Mesenchymal stem cell (in vitro differentiated cells and primary cell): ENCODE data around the gene RIMKLA.

Source experiments
- DNase-seq: peaks from one replicate; pipeline ENCODE4 v3.0.0-alpha.2; 2013
- H2AFZ ChIP-seq: one replicate; pipeline ENCODE4 v1.6.1; 2013; ENCODE audit warnings: low read depth, mild to moderate bottlenecking, control low read depth, inconsistent platforms, low read length, moderate library complexity
- H2AK5ac ChIP-seq: 2 replicates; pipeline ENCODE4 v1.6.1; 2013; ENCODE audit warnings: low read length, moderate library complexity, mild to moderate bottlenecking, inconsistent platforms; ENCODE audit not compliant: severe bottlenecking
- H2BK120ac ChIP-seq: one replicate; pipeline ENCODE4 v1.6.1; 2013; ENCODE audit warnings: low read depth, mild to moderate bottlenecking, inconsistent platforms, low read length, moderate library complexity
- H2BK12ac ChIP-seq, 2 experiments: one replicate each; pipeline ENCODE4 v1.6.1; 2013; ENCODE audit warnings: inconsistent platforms in 2 of 2, low read length in 2 of 2, mild to moderate bottlenecking in 2 of 2, moderate library complexity in 2 of 2, control low read depth in 1 of 2
- H2BK15ac ChIP-seq: one replicate; pipeline ENCODE4 v1.6.1; 2013; ENCODE audit warnings: mild to moderate bottlenecking, low read depth, inconsistent platforms; ENCODE audit not compliant: poor library complexity, severe bottlenecking
- H2BK5ac ChIP-seq: 2 replicates; pipeline ENCODE4 v1.6.1; 2013; ENCODE audit warnings: low read depth, mild to moderate bottlenecking, low read length, control low read depth, inconsistent platforms; ENCODE audit not compliant: poor library complexity, severe bottlenecking
- H3K14ac ChIP-seq, 2 experiments: one replicate each; pipeline ENCODE4 v1.6.1; 2013; ENCODE audit warnings: inconsistent platforms in 2 of 2, low read length in 2 of 2, control low read depth in 1 of 2, mild to moderate bottlenecking in 1 of 2, moderate library complexity in 1 of 2
- H3K18ac ChIP-seq, 2 experiments: one replicate each; pipeline ENCODE4 v1.6.1; 2013; ENCODE audit warnings: inconsistent platforms in 2 of 2, low read length in 2 of 2, control low read depth in 1 of 2, low read depth in 1 of 2, mild to moderate bottlenecking in 1 of 2
- H3K23ac ChIP-seq, 2 experiments: one replicate each; pipeline ENCODE4 v1.6.1; 2013; ENCODE audit warnings: inconsistent platforms in 2 of 2, low read length in 2 of 2, mild to moderate bottlenecking in 2 of 2, moderate library complexity in 2 of 2, control low read depth in 1 of 2
- H3K27ac ChIP-seq: 2 replicates; pipeline ENCODE4 v1.5.1; 2013; ENCODE audit warnings: mild to moderate bottlenecking, moderate library complexity, low read length, control low read depth, inconsistent platforms; ENCODE audit not compliant: poor library complexity, severe bottlenecking
- H3K27me3 ChIP-seq, 2 experiments: 2 replicates each; pipeline versions ENCODE4 v1.6.1 to v1.7.0; 2013; ENCODE audit warnings: low read length in 2 of 2, mild to moderate bottlenecking in 2 of 2, moderate library complexity in 2 of 2, control low read depth in 1 of 2, inconsistent platforms in 1 of 2; ENCODE audit not compliant: control insufficient read depth in 1 of 2, insufficient read depth in 1 of 2
- H3K36me3 ChIP-seq, 2 experiments: 2 replicates each; pipeline versions ENCODE4 v1.6.1 to v1.7.0; 2013; ENCODE audit warnings: low read length in 2 of 2, control low read depth in 1 of 2, inconsistent platforms in 1 of 2, low read depth in 1 of 2, mild to moderate bottlenecking in 1 of 2; ENCODE audit not compliant: insufficient read depth in 2 of 2, control insufficient read depth in 1 of 2
- H3K4ac ChIP-seq, 2 experiments: one replicate each; pipeline ENCODE4 v1.6.1; 2013; ENCODE audit warnings: inconsistent platforms in 2 of 2, low read length in 2 of 2, mild to moderate bottlenecking in 2 of 2, moderate library complexity in 2 of 2, control low read depth in 1 of 2, low read depth in 1 of 2
- H3K4me1 ChIP-seq: 2 replicates; pipeline ENCODE4 v1.6.1; 2013; ENCODE audit warnings: low read depth, low read length, control low read depth; ENCODE audit not compliant: control insufficient read depth, insufficient read depth
- H3K4me2 ChIP-seq: 2 replicates; pipeline ENCODE4 v1.6.1; 2013; ENCODE audit warnings: low read length, mild to moderate bottlenecking, inconsistent platforms; ENCODE audit not compliant: poor library complexity, severe bottlenecking
- H3K4me3 ChIP-seq, 2 experiments: 2 replicates each; pipeline versions ENCODE4 v1.5.1 to v1.7.0; 2013; ENCODE audit warnings: low read length in 2 of 2, mild to moderate bottlenecking in 2 of 2, control low read depth in 1 of 2, low read depth in 1 of 2; ENCODE audit not compliant: insufficient read depth in 1 of 2
- H3K79me1 ChIP-seq: replicated peaks from 2 replicates; pipeline ENCODE4 v1.6.1; 2013; ENCODE audit warnings: mild to moderate bottlenecking, control low read depth, low read length, inconsistent platforms; ENCODE audit not compliant: poor library complexity, severe bottlenecking
- H3K9ac ChIP-seq: 2 replicates; pipeline ENCODE4 v1.7.0; 2013; ENCODE audit warnings: mild to moderate bottlenecking, low read length, moderate library complexity
- H3K9me3 ChIP-seq: 2 replicates; pipeline ENCODE4 v1.7.0; 2013; ENCODE audit warnings: mild to moderate bottlenecking, low read length; ENCODE audit not compliant: control insufficient read depth
- H4K8ac ChIP-seq: one replicate; pipeline ENCODE4 v1.6.1; 2013; ENCODE audit warnings: inconsistent platforms, mild to moderate bottlenecking, low read length, moderate library complexity
- H4K91ac ChIP-seq: one replicate; pipeline ENCODE4 v1.6.1; 2013; ENCODE audit warnings: mild to moderate bottlenecking, low read length, inconsistent platforms
- WGBS: methylation state at CpG from one replicate; pipeline ENCODE4 v1.1.7; 2013; ENCODE audit warnings: mixed read lengths; 5-methylcytosine and 5-hydroxymethylcytosine counted together

Gene RIMKLA

GRCh38 chr1:42469727-42470126, 89.1 kb downstream of the RIMKLA start:
- Histone ChIP-seq H3K9me3 (no peaks in the 10 kb centered on the region), H2BK5ac (no peak overlapping the region), H3K23ac (no peak overlapping the region), H2AFZ (no peak overlapping the region), H2AK5ac (no peak overlapping the region), H3K14ac (no peak overlapping the region), H3K4me1 (no peaks in the 10 kb centered on the region), H2BK12ac (no peak overlapping the region), H4K91ac (no peak overlapping the region), H3K9ac (no peak overlapping the region), H3K4me2 (no peak overlapping the region), H3K18ac (no peak overlapping the region), H2BK120ac (no peak overlapping the region), H3K27ac (no peak overlapping the region), H3K79me1 (peaks cover 2% of the 10 kb centered on the region), H3K4me3 (no peak overlapping the region), H3K4ac (no peak overlapping the region), H3K27me3 (no peaks in the 10 kb centered on the region), H4K8ac (no peak overlapping the region), H3K36me3 (no peaks in the 10 kb centered on the region), H2BK15ac (no peak overlapping the region)
- no peak for DNase-seq
- 93% methylated on average over 2 of the region's 2 CpGs for WGBS
